Measurements from ENCODE around the gene SCCPDH. TPM values are rescaled to one million over a fixed set of nuclear protein-coding genes. Genes with fewer than 3 reads are reported as not detected.

SCCPDH gene
- total and polyA plus RNA-seq, 2 of the 13 experiments (the other 11 are each of a cell fraction or from before 2014, with no cell fraction given), result 36.7 to 62.3 TPM

DNA sequence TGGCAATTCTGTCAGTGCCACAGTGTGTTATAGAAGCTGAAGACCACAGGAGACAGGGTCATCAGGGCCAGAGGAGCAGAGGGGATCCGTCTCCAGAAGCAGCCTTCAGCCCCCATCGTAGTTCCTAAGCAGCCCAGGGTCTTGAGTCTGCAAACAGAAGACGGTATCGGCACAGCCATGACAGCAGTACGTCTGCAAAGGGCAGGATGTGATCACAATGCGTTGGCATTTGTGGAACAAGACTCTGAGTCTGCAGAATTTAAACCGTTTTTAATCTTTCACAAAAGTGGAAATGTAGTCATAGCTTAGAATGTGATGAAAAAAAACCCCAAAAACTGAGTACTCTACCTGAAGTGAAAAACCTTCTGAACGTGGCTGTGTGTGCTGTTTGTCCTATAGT lies 44.0 kb upstream of the SCCPDH start:
- Histone ChIP-seq H3K27ac (ENCODE audit: extremely low read length, insufficient read depth, low read length) (no peak overlapping the region), H3K79me2 (ENCODE audit: insufficient read depth, low read length) (no peaks in the 10 kb centered on the region), H3K4me1 (ENCODE audit: insufficient read depth, low read length) (no peaks in the 10 kb centered on the region), H3K9me3 (ENCODE audit: low read length) (no peaks in the 10 kb centered on the region), H2AFZ (ENCODE audit: low read length) (no peak overlapping the region), H3K4me3 (replicated peaks in 1 of 3; ENCODE audit: insufficient read depth in 1 of 3, low read depth in 2 of 3, low read length in 3 of 3) (no peak overlapping the region), H3K9ac (ENCODE audit: insufficient read depth, low read depth, low read length) (no peak overlapping the region), H4K20me1 (ENCODE audit: insufficient read depth, low read length) (no peaks in the 10 kb centered on the region), H3K4me2 (ENCODE audit: low read depth, low read length) (no peak overlapping the region), H3K36me3 (replicated peaks in 1 of 2; ENCODE audit: control insufficient read depth in 1 of 2, insufficient read depth in 2 of 2, low read length in 2 of 2) (no peaks in the 10 kb centered on the region), H3K27me3 (ENCODE audit: control insufficient read depth in 1 of 2, insufficient read depth in 2 of 2, low read length in 2 of 2) (no peaks in the 10 kb centered on the region)
- POLR2A ChIA-PET, result no interaction called here
- intact Hi-C loops (cut with micrococcal nuclease; ENCODE audit: unreplicated experiment), result no loop called here
- 66% methylated on average over 8 of the region's 8 CpGs for WGBS (ENCODE audit: low lambda C conversion rate)
- no TSS peak for BruUV-seq (replicated peaks)
- in situ Hi-C loops (cut with HindIII; ENCODE audit: extremely low pct_ligation_motif_present, low pct_unique_long_range_greater_than_20kb), result no loop called here
- DNase-seq (ENCODE audit: low spot score), result no peak
- CTCF ChIA-PET (ENCODE audit: low intra/inter-chr PET ratio, low total read pairs), result no interaction called here
- TF ChIP-seq ZNF101 (CRISPR knock-in tag; IDR thresholded peaks at IDR 0.05; ENCODE audit: borderline replicate concordance, low read depth), result no peak
- TF ChIP-seq, protein P1, sequence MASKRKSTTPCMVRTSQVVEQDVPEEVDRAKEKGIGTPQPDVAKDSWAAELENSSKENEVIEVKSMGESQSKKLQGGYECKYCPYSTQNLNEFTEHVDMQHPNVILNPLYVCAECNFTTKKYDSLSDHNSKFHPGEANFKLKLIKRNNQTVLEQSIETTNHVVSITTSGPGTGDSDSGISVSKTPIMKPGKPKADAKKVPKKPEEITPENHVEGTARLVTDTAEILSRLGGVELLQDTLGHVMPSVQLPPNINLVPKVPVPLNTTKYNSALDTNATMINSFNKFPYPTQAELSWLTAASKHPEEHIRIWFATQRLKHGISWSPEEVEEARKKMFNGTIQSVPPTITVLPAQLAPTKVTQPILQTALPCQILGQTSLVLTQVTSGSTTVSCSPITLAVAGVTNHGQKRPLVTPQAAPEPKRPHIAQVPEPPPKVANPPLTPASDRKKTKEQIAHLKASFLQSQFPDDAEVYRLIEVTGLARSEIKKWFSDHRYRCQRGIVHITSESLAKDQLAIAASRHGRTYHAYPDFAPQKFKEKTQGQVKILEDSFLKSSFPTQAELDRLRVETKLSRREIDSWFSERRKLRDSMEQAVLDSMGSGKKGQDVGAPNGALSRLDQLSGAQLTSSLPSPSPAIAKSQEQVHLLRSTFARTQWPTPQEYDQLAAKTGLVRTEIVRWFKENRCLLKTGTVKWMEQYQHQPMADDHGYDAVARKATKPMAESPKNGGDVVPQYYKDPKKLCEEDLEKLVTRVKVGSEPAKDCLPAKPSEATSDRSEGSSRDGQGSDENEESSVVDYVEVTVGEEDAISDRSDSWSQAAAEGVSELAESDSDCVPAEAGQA (IDR thresholded peaks at IDR 0.05; ENCODE audit: low read depth), result no peak
- TF ChIP-seq, protein P1 (CRISPR knock-in tag; IDR thresholded peaks at IDR 0.05; ENCODE audit: borderline replicate concordance), result no peak
- TF ChIP-seq MED1 (CRISPR knock-in tag; IDR thresholded peaks at IDR 0.05), result no peak
- no peak for ATAC-seq
- FAIRE-seq, result no peak

Data from HepG2 (cell line).